Colonic mucosa (tissue), 4 donors: Measurements from ENCODE around the gene TBC1D20. TPM values are rescaled to one million over a fixed set of nuclear protein-coding genes. Genes with fewer than 3 reads are reported as not detected.
"Not testable (repeated sequence)": the region's sequence is repeated elsewhere in the genome, so short reads cannot be mapped to it uniquely, and the experiment has no call there.

ENCODE experiments used
- DNase-seq: peaks from one replicate; pipeline ENCODE4 v3.0.0-alpha.2; 2020
- H3K27ac ChIP-seq: fragments of 200-600 bp; one replicate; pipeline ENCODE4 v1.8.0; 2021
- H3K27me3 ChIP-seq: fragments of 200-600 bp; one replicate; pipeline ENCODE4 v1.8.0; 2021
- H3K36me3 ChIP-seq: fragments of 200-600 bp; one replicate; pipeline ENCODE4 v1.8.0; 2021
- H3K4me1 ChIP-seq: fragments of 200-600 bp; one replicate; pipeline ENCODE4 v1.8.0; 2021; ENCODE audit warnings: mild to moderate bottlenecking
- H3K4me3 ChIP-seq: fragments of 200-600 bp; one replicate; pipeline ENCODE4 v1.8.0; 2021
- H3K9ac ChIP-seq, 2 donors: one replicate each; pipeline ENCODE4 v1.7.0; 2013; ENCODE audit warnings: control low read depth in 2 of 2, low read depth in 2 of 2, low read length in 2 of 2
- H3K9me3 ChIP-seq: fragments of 200-600 bp; one replicate; pipeline ENCODE4 v1.8.0; 2021
- CTCF ChIP-seq: fragments of 200-600 bp; IDR thresholded peaks from one replicate; pipeline ENCODE4 v1.8.0; 2022; ENCODE audit warnings: antibody characterized with exemption, mild to moderate bottlenecking
- intact Hi-C: fragments of 100-400 bp; cut with DNase I; formaldehyde crosslinking; loops from one replicate; pipeline ENCODE4 v1.14.1; 2022
- total RNA-seq, 2 donors: library from RNA; stranded (reverse); fragmentation: NEBNext Ultra II Directional in 1 of 2; extraction: Animal tissue kit (Norgen Biotek cat#: 25700) in 1 of 2; gene quantifications; one replicate each; pipeline ENCODE4 v1.2.1, GENCODE V29; 2021
- donor health status: healthy.
- donor health status: DM: no; HTN: no; CAD: no.
- donor health status: DM: no; HTN: no; CAD: no.

TBC1D20 gene
- 10 to 100 TPM; 25.4 to 31.9 TPM for total RNA-seq

- Histone ChIP-seq H3K27ac (peak within 1 kb of the TSS; percentile 79), H3K36me3 (no peaks in the 10 kb centered on the region), H3K4me1 (peaks cover 7% of the 10 kb centered on the region), H3K4me3 (peak within 1 kb of the TSS; percentile 75), H3K27me3 (no peaks in the 10 kb centered on the region), H3K9ac (peak within 1 kb of the TSS; percentile 83 to 96), H3K9me3 (no peaks in the 10 kb centered on the region)
- TF ChIP-seq CTCF: no peak
- DNase-seq: peak; percentile 86
- intact Hi-C loops: no loop called here
Observed at GRCh38 chr20:462199-462991, at the start of gene TBC1D20. Gene TBC1D20, minus strand, starts transcription at chr20:462533. Its CDS starts 128 bp downstream, at chr20:462405.

- H3K36me3 ChIP-seq, H3K9me3 ChIP-seq, H3K4me3 ChIP-seq, H3K9ac ChIP-seq, intact Hi-C loops, H3K27me3 ChIP-seq, H3K4me1 ChIP-seq: not testable (repeated sequence)
- DNase-seq: peak; percentile 25
- H3K27ac ChIP-seq: peak overlapping the region; percentile 59
Observed at GRCh38 chr20:510328-511057, 48.2 kb upstream of the TBC1D20 start.

- not testable (repeated sequence) for H3K27ac ChIP-seq, H3K9me3 ChIP-seq
Observed at GRCh38 chr20:508364-508787, 46.0 kb upstream of the TBC1D20 start.

GRCh38 chr20:507761-508332, 45.5 kb upstream of the TBC1D20 start:
- no peak for DNase-seq
- Histone ChIP-seq H3K27ac (no peak overlapping the region), H3K9me3 (no peaks in the 10 kb centered on the region), H3K27me3 (no peaks in the 10 kb centered on the region), H3K4me3 (no peak overlapping the region), H3K9ac (no peak overlapping the region), H3K36me3 (peaks cover 16% of the 10 kb centered on the region), H3K4me1 (peaks cover 7% of the 10 kb centered on the region)
- no peak for TF ChIP-seq CTCF
- intact Hi-C loops: no loop called here

More at GRCh38 chr20:508364-508787, 46.0 kb upstream of the TBC1D20 start:
- H3K4me1 ChIP-seq, DNase-seq, H3K27me3 ChIP-seq, H3K9ac ChIP-seq, intact Hi-C loops, H3K4me3 ChIP-seq: not testable (repeated sequence)
- H3K36me3 ChIP-seq: peaks cover 11% of the 10 kb centered on the region

GRCh38 chr20:507006-507758, 44.8 kb upstream of the TBC1D20 start:
- H3K4me1 ChIP-seq: peaks cover 7% of the 10 kb centered on the region
- no peak for TF ChIP-seq CTCF
- H3K9ac ChIP-seq: no peak overlapping the region
- intact Hi-C loops: no loop called here
- no peak overlapping the region for H3K4me3 ChIP-seq
- H3K36me3 ChIP-seq: peaks cover 23% of the 10 kb centered on the region
- DNase-seq: no peak
- no peak overlapping the region for H3K27ac ChIP-seq
- H3K9me3 ChIP-seq: no peaks in the 10 kb centered on the region
- no peaks in the 10 kb centered on the region for H3K27me3 ChIP-seq

- peaks cover 27% of the 10 kb centered on the region for H3K36me3 ChIP-seq
- H3K4me1 ChIP-seq: no peaks in the 10 kb centered on the region
- no peak for DNase-seq
- intact Hi-C loops: no loop called here
- no peak overlapping the region for H3K9ac ChIP-seq
- TF ChIP-seq CTCF: no peak
- no peak overlapping the region for H3K27ac ChIP-seq
- H3K27me3 ChIP-seq: no peaks in the 10 kb centered on the region
- H3K4me3 ChIP-seq: no peak overlapping the region
- H3K9me3 ChIP-seq: no peaks in the 10 kb centered on the region
Observed at GRCh38 chr20:504632-505075, 42.3 kb upstream of the TBC1D20 start.
